ENCODE measurements around the gene PAX3. TPM values are rescaled to one million over a fixed set of nuclear protein-coding genes. Genes with fewer than 3 reads are reported as not detected.

PAX3 gene
- total RNA-seq, 1 experiment from 2014 or later, result not detected

DNA sequence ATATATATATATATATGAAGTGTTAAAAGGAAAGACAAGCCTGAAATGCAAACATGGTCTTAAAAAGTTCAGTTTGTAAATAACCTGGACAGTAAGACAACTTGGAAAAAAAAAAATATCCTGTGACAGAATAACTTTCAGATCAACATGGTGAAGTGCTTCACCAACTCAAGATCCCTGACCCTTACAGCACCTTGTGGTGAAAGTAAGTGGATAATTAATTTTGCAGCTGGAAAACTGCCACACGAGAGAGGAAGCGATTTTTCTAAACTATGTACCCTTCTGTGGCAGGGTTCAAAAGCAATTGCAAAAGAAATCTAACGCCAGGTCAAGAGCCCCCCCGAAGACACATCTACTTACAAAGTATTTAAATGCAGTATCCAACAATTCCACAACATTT, 95.8 kb downstream of the PAX3 start:
- ChIA-PET RAD21 (ENCODE audit: low non-redundant PET in 1 of 2, low total read pairs in 2 of 2, uncharacterized antibody in 2 of 2, unreplicated experiment in 2 of 2) (no interaction called here), POLR2A (no interaction called here), CTCF (no interaction called here)
- peaks cover 81% of the 10 kb centered on the region for H3K27me3 ChIP-seq (ENCODE audit: insufficient read depth, low read length)
- H3K27ac ChIP-seq (ENCODE audit: low read depth, low read length), result no peak overlapping the region
- TF ChIP-seq, protein P1, sequence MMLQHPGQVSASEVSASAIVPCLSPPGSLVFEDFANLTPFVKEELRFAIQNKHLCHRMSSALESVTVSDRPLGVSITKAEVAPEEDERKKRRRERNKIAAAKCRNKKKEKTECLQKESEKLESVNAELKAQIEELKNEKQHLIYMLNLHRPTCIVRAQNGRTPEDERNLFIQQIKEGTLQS (IDR thresholded peaks at IDR 0.05), result no peak
- TF ChIP-seq CTCF (IDR thresholded peaks at IDR 0.05 in 2 of 3, conservative IDR thresholded peaks at IDR 0.05 in 1 of 3; ENCODE audit: borderline replicate concordance in 1 of 3, insufficient read depth in 1 of 3, low read depth in 2 of 3, low read length in 2 of 3) (no peak), ZBTB33 (IDR thresholded peaks at IDR 0.05; ENCODE audit: extremely low read depth, insufficient replicate concordance, low read length) (no peak), SRF (IDR thresholded peaks at IDR 0.05; ENCODE audit: low read depth) (no peak), ELF1 (IDR thresholded peaks at IDR 0.05; ENCODE audit: borderline replicate concordance, low read depth) (no peak), RAD21 (IDR thresholded peaks at IDR 0.05; ENCODE audit: low read depth) (no peak), SIN3A (IDR thresholded peaks at IDR 0.05; ENCODE audit: low read depth) (no peak), FOSL1 (IDR thresholded peaks at IDR 0.05; ENCODE audit: low read depth) (no peak), EZH2 (IDR thresholded peaks at IDR 0.05) (no peak), SP1 (IDR thresholded peaks at IDR 0.05; ENCODE audit: low read depth) (no peak)
- TF ChIP-seq, protein P2, sequence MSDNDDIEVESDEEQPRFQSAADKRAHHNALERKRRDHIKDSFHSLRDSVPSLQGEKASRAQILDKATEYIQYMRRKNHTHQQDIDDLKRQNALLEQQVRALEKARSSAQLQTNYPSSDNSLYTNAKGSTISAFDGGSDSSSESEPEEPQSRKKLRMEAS (IDR thresholded peaks at IDR 0.05), result no peak
- no peaks in the 10 kb centered on the region for H3K9me2 ChIP-seq (ENCODE audit: insufficient read depth)
- H3K4me1 ChIP-seq (ENCODE audit: control insufficient read depth in 1 of 2, insufficient read depth in 2 of 2, low read length in 2 of 2), result no peaks in the 10 kb centered on the region
- DNase-seq (ENCODE audit: low read depth, low spot score) (no peak), ATAC-seq (no peak)
- intact Hi-C loops (cut with micrococcal nuclease), result no loop called here
- H3K9me3 ChIP-seq (ENCODE audit: control insufficient read depth in 1 of 2, insufficient read depth in 1 of 2, low read depth in 1 of 2, low read length in 2 of 2), result no peaks in the 10 kb centered on the region
- H3K36me3 ChIP-seq (ENCODE audit: control insufficient read depth in 1 of 2, insufficient read depth in 2 of 2, low read length in 2 of 2), result no peaks in the 10 kb centered on the region
- H3K9ac ChIP-seq (ENCODE audit: low read length), result no peak overlapping the region
- no peaks in the 10 kb centered on the region for H4K20me1 ChIP-seq (ENCODE audit: insufficient read depth)
- no TSS peak for BruUV-seq (replicated peaks)
- H2AFZ ChIP-seq (ENCODE audit: low read depth, low read length, poor library complexity, severe bottlenecking), result no peak overlapping the region
- no peak overlapping the region for H3K4me2 ChIP-seq (ENCODE audit: low read length)
- H3K79me2 ChIP-seq (ENCODE audit: insufficient read depth, low read length), result no peaks in the 10 kb centered on the region
- H3K4me3 ChIP-seq (replicated peaks in 1 of 2; ENCODE audit: low read depth in 1 of 2, low read length in 2 of 2), result no peak overlapping the region
